PFSK-1 (cell line): Measurements from ENCODE around the gene ERBB2.

Source experiments
- FOXP2 ChIP-seq: optimal IDR thresholded peaks from 2 replicates; pipeline ENCODE3; 2011; ENCODE audit warnings: borderline replicate concordance, control low read depth, inconsistent platforms; ENCODE audit not compliant: insufficient read depth; ENCODE audit errors: extremely low read length, extremely low read depth
- POLR2AphosphoS5 ChIP-seq: IDR thresholded peaks from 2 replicates; pipeline ENCODE4 v1.6.1; 2012; ENCODE audit warnings: low read depth, mild to moderate bottlenecking, control low read depth, low read length, moderate library complexity
- SIN3A ChIP-seq: IDR thresholded peaks from 2 replicates; pipeline ENCODE4 v1.6.1; 2012; ENCODE audit warnings: mild to moderate bottlenecking, low read length, moderate library complexity, borderline replicate concordance; ENCODE audit not compliant: insufficient read depth
- TAF1 ChIP-seq: IDR thresholded peaks from 2 replicates; pipeline ENCODE4 v1.6.1; 2012; ENCODE audit warnings: low read length, control low read depth, borderline replicate concordance; ENCODE audit not compliant: insufficient read depth
- TF ChIP-seq, protein P1 (sequence below), 2 experiments: IDR thresholded peaks; 2 replicates each; pipeline versions ENCODE4 v1.6.1 to v1.8.0; 2011 to 2012; ENCODE audit warnings: low read depth in 2 of 2, low read length in 2 of 2, control low read depth in 1 of 2, inconsistent platforms in 1 of 2, mild to moderate bottlenecking in 1 of 2, moderate library complexity in 1 of 2; ENCODE audit not compliant: insufficient read depth in 1 of 2

Gene ERBB2

DNA sequence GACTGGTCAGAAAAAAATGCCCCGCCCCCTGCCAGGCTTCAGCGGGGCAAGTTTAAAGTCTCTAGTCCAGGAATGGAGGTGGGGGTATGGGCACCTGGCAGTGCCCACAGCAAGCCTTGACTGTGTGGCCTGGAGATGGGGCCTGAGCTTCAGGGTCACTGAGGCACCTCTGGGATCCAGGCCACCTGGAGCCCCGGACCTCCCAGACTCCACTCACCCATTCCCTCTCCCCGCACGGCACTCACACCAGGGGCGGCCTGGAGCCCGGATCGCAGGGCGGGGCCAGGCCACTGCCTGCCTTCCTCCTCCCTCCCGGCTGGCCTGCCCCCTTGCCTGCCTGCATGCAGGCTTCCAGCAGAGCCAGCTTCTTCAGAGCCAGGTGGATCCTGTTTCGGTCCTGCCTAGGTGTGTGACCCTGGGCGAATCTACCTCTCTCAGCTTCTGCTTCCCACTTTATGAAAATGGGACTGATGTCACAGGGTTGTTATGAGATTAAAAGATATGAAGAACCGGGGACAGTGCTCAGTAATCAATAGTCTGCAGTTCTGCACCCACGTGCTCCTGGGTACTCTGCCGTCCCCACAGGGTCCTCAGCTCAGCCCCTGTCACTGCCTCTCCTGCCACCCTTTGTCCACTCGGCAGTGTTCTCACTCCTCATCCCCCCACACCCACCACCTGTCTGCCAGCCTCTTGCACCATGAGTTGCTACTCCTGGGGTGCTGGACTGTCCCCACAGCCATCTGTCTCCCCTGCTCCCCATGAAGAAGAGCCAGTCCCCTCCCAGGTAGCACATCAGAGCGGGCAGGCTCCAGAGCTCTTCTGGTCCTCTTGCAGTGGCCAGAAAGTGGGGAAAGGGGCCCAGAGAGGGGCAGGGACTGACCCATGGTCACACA is 35.9 kb upstream of the ERBB2 start:
- TF ChIP-seq POLR2AphosphoS5 (no peak), TAF1 (no peak), SIN3A (no peak), FOXP2 (no peak)
- TF ChIP-seq, protein P1, sequence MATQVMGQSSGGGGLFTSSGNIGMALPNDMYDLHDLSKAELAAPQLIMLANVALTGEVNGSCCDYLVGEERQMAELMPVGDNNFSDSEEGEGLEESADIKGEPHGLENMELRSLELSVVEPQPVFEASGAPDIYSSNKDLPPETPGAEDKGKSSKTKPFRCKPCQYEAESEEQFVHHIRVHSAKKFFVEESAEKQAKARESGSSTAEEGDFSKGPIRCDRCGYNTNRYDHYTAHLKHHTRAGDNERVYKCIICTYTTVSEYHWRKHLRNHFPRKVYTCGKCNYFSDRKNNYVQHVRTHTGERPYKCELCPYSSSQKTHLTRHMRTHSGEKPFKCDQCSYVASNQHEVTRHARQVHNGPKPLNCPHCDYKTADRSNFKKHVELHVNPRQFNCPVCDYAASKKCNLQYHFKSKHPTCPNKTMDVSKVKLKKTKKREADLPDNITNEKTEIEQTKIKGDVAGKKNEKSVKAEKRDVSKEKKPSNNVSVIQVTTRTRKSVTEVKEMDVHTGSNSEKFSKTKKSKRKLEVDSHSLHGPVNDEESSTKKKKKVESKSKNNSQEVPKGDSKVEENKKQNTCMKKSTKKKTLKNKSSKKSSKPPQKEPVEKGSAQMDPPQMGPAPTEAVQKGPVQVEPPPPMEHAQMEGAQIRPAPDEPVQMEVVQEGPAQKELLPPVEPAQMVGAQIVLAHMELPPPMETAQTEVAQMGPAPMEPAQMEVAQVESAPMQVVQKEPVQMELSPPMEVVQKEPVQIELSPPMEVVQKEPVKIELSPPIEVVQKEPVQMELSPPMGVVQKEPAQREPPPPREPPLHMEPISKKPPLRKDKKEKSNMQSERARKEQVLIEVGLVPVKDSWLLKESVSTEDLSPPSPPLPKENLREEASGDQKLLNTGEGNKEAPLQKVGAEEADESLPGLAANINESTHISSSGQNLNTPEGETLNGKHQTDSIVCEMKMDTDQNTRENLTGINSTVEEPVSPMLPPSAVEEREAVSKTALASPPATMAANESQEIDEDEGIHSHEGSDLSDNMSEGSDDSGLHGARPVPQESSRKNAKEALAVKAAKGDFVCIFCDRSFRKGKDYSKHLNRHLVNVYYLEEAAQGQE (IDR thresholded peaks at IDR 0.05; ENCODE audit: insufficient read depth in 1 of 2, low read depth in 2 of 2, low read length in 2 of 2) = no peak

DNA sequence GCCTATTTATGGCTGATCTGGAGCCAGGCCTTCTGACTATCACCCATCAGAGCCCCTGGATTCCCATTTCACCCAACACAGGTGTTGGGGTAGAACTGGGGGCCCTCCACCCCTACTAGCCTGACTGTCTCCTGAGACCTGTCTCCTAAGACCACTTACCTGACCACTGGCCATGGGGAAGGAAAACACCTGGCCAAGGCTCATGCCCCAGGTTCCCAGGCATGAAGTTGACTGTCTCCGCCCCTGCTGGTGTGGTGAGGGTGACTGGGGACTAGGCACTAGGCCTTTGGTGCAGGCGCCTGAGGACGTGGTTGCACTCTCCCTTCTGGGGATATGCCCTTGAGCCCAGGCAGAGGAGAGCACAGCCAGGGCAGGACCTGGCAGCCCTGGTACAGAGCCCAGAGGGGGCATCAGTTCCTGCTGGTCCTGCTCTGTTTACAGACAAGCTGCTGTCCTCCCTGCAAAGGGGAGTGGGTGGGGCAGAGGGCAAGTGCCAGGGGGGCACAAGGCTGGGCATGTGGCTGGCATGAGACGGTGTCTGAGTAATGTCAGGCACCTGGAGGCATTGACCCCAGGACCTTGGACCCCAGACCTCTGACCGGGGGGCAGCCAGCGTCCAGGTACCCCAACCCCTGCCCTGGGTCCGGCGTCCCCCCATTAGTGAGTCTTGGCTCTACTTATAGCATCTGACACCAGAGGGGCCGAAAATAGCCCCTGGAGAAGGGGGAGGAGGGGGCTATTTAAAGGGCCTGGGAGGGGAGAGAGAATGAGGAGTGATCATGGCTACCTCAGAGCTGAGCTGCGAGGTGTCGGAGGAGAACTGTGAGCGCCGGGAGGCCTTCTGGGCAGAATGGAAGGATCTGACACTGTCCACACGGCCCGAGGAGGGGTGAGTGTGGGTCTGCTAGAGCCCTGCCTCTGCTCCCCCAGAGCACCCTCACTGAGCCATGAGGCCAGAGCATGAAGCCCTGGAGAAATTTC is 35.0 kb upstream of the ERBB2 start, which contains the start of gene TCAP:
Gene TCAP (plus strand): TSS at position 769 of the 981 bp plus-strand sequence. CDS start 11 bp downstream, at position 780.
- TF ChIP-seq TAF1 = no peak
- TF ChIP-seq, protein P1 (IDR thresholded peaks at IDR 0.05; ENCODE audit: insufficient read depth in 1 of 2, low read depth in 2 of 2, low read length in 2 of 2) = no peak
- no peak for TF ChIP-seq FOXP2
- TF ChIP-seq POLR2AphosphoS5 = no peak
- TF ChIP-seq SIN3A = no peak

DNA sequence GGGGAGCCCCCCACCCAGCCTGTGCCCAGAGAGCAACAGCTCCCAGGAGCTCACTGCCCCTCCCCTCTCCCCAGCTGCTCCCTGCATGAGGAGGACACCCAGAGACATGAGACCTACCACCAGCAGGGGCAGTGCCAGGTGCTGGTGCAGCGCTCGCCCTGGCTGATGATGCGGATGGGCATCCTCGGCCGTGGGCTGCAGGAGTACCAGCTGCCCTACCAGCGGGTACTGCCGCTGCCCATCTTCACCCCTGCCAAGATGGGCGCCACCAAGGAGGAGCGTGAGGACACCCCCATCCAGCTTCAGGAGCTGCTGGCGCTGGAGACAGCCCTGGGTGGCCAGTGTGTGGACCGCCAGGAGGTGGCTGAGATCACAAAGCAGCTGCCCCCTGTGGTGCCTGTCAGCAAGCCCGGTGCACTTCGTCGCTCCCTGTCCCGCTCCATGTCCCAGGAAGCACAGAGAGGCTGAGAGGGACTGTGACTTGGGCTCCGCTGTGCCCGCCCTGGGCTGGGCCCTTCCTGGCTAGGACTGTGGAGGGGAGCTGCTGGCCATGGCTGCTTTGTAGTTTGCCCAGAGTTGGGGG is 34.1 kb upstream of the ERBB2 start:
- TF ChIP-seq, protein P1 (IDR thresholded peaks at IDR 0.05; ENCODE audit: insufficient read depth in 1 of 2, low read depth in 2 of 2, low read length in 2 of 2) = no peak
- no peak for TF ChIP-seq SIN3A
- no peak for TF ChIP-seq POLR2AphosphoS5
- TF ChIP-seq TAF1 = no peak
- TF ChIP-seq FOXP2 = no peak

DNA sequence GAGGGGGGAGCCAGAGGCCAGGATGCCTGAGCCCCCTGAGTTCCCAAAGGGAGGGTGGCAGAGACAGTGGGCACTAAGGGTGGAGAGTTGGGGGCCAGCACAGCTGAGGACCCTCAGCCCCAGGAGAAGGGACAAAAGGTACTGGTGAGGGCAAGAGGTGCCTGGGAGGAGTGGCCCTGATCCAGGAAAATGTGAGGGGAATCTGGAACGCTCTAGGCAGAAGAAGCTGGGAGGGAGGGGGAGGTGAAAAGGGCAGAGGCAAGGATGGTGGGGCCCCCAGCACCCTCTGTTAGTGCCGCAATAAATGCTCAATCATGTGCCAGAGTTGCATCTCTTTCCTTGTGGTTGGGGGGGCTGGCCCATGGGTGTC is 33.6 kb upstream of the ERBB2 start:
- TF ChIP-seq FOXP2 (no peak), POLR2AphosphoS5 (no peak), TAF1 (no peak), SIN3A (no peak)
- TF ChIP-seq, protein P1 (IDR thresholded peaks at IDR 0.05; ENCODE audit: insufficient read depth in 1 of 2, low read depth in 2 of 2, low read length in 2 of 2) = no peak
